ENCODE measurements around the gene COMMD10. TPM values are rescaled to one million over a fixed set of nuclear protein-coding genes. Genes with fewer than 3 reads are reported as not detected.

Gene COMMD10
- total and polyA plus RNA-seq, 8 donors = 12.8 to 21.8 (median 14.6) TPM

GRCh38 chr5:116273448-116274242 is 188.8 kb downstream of the COMMD10 start:
- intact Hi-C loops (cut with DNase I) = no loop called here
- peak; percentile 81 for FAIRE-seq
- Histone ChIP-seq H3K4me3 (no peak overlapping the region), H3K4me1 (peaks cover 0 to 9% (median 0%) of the 10 kb centered on the region in 3 donors), H3K27ac (no peak overlapping the region), H3K36me3 (no peaks in the 10 kb centered on the region), H3K27me3 (no peaks in the 10 kb centered on the region), H3K9me3 (no peaks in the 10 kb centered on the region)
- peak in 3 of 4 donors; percentile 60 to 78 (median 68) for ATAC-seq
- DNase-seq = no peak
- 50 to 51% methylated on average over 1 of the region's 1 CpG for WGBS, 2 donors
- TF ChIP-seq CTCF (IDR thresholded peaks at IDR 0.05) = no peak

- no peaks in the 10 kb centered on the region for H3K9me3 ChIP-seq
- FAIRE-seq = no peak
- H3K36me3 ChIP-seq = no peaks in the 10 kb centered on the region
- WGBS, 2 donors = 59 to 82% methylated on average over 1 of the region's 1 CpG
- H3K27ac ChIP-seq = no peak overlapping the region
- no peak for ATAC-seq
- H3K27me3 ChIP-seq = no peaks in the 10 kb centered on the region
- no peak for DNase-seq
- H3K4me3 ChIP-seq = no peak overlapping the region
- H3K4me1 ChIP-seq = peaks cover 0 to 9% (median 0%) of the 10 kb centered on the region in 3 donors
- intact Hi-C loops (cut with DNase I) = no loop called here
- no peak for TF ChIP-seq CTCF (IDR thresholded peaks at IDR 0.05)
These were observed 189.4 kb downstream of the COMMD10 start for GRCh38 chr5:116274251-116274650.

GRCh38 chr5:116275282-116275681 is 190.5 kb downstream of the COMMD10 start:
- H3K4me1 ChIP-seq = peaks cover 0 to 9% (median 0%) of the 10 kb centered on the region in 3 donors
- H3K9me3 ChIP-seq = no peaks in the 10 kb centered on the region
- H3K4me3 ChIP-seq = no peak overlapping the region
- H3K27ac ChIP-seq = no peak overlapping the region
- intact Hi-C loops (cut with DNase I) = no loop called here
- H3K36me3 ChIP-seq = no peaks in the 10 kb centered on the region
- no peak for ATAC-seq
- H3K27me3 ChIP-seq = no peaks in the 10 kb centered on the region
- WGBS, 2 donors = 97 to 98% methylated on average over 3 of the region's 3 CpGs
- no peak for DNase-seq
- no peak for TF ChIP-seq CTCF (IDR thresholded peaks at IDR 0.05)
- no peak for FAIRE-seq

- ATAC-seq (no peak), DNase-seq (no peak), FAIRE-seq (peak; percentile 32)
- H3K4me3 ChIP-seq = no peak overlapping the region
- no peaks in the 10 kb centered on the region for H3K9me3 ChIP-seq
- H3K27ac ChIP-seq = no peak overlapping the region
- no peaks in the 10 kb centered on the region for H3K27me3 ChIP-seq
- peaks cover 0 to 9% (median 0%) of the 10 kb centered on the region in 3 donors for H3K4me1 ChIP-seq
- H3K36me3 ChIP-seq = no peaks in the 10 kb centered on the region
- no peak for TF ChIP-seq CTCF (IDR thresholded peaks at IDR 0.05)
- intact Hi-C loops (cut with DNase I) = no loop called here
These were observed 192.1 kb downstream of the COMMD10 start for GRCh38 chr5:116276952-116277351.

GRCh38 chr5:116280149-116280803 is 195.5 kb downstream of the COMMD10 start:
- no peak overlapping the region for H3K27ac ChIP-seq
- DNase-seq (no peak), ATAC-seq (no peak), FAIRE-seq (no peak)
- H3K9me3 ChIP-seq = no peaks in the 10 kb centered on the region
- H3K36me3 ChIP-seq = no peaks in the 10 kb centered on the region
- intact Hi-C loops (cut with DNase I) = no loop called here
- H3K4me3 ChIP-seq = no peak overlapping the region
- 93 to 98% methylated on average over 5 of the region's 5 CpGs for WGBS, 2 donors
- H3K27me3 ChIP-seq = no peaks in the 10 kb centered on the region
- TF ChIP-seq CTCF (IDR thresholded peaks at IDR 0.05) = no peak
- H3K4me1 ChIP-seq = no peaks in the 10 kb centered on the region

All from pancreas (tissue), 10 donors.